Right atrium auricular region (tissue), 2 donors: Measurements from ENCODE around the gene ARFGAP3. TPM values are rescaled to one million over a fixed set of nuclear protein-coding genes. Genes with fewer than 3 reads are reported as not detected.

ENCODE experiments used
- DNase-seq: peaks from one replicate; pipeline ENCODE4 v3.0.0-alpha.2; 2019; ENCODE audit warnings: low spot score
- H3K27ac ChIP-seq, 2 donors: fragments of 200-600 bp; sonication (generic); 1 replicate in 1 of 2; 2 replicates in 1 of 2; pipeline ENCODE4 v1.5.1; 2016 to 2019
- H3K27me3 ChIP-seq, 2 donors: fragments of 200-600 bp; sonication (generic); one replicate each; pipeline versions ENCODE4 v1.5.1 to v1.6.0; 2017 to 2019
- H3K36me3 ChIP-seq: fragments of 200-600 bp; sonication (generic); one replicate; pipeline ENCODE4 v1.5.1; 2016
- H3K4me1 ChIP-seq, 2 donors: fragments of 200-600 bp; sonication (generic); one replicate each; pipeline versions ENCODE4 v1.5.1 to v1.6.0; 2017 to 2019
- H3K4me3 ChIP-seq, 2 donors: fragments of 200-600 bp; sonication (generic); 1 replicate in 1 of 2; 2 replicates in 1 of 2; pipeline ENCODE4 v1.5.1; 2017 to 2019; ENCODE audit warnings: mild to moderate bottlenecking in 1 of 2, moderate library complexity in 1 of 2
- H3K9me3 ChIP-seq, 2 donors: fragments of 200-600 bp; sonication (generic); one replicate each; pipeline ENCODE4 v1.5.1; 2019
- total RNA-seq, 2 donors: library from RNA; depleted of rRNA; stranded (reverse); fragments of >200 nt; gene quantifications; one replicate each; pipeline ENCODE4 v1.1.0, GENCODE V29; 2016
- TF ChIP-seq, protein P1 (sequence below), 2 donors: fragments of 200-600 bp; sonication (generic); IDR thresholded peaks; one replicate each; pipeline ENCODE4 v1.5.1; 2019; ENCODE audit warnings: antibody characterized with exemption in 2 of 2

Gene ARFGAP3, protein sequence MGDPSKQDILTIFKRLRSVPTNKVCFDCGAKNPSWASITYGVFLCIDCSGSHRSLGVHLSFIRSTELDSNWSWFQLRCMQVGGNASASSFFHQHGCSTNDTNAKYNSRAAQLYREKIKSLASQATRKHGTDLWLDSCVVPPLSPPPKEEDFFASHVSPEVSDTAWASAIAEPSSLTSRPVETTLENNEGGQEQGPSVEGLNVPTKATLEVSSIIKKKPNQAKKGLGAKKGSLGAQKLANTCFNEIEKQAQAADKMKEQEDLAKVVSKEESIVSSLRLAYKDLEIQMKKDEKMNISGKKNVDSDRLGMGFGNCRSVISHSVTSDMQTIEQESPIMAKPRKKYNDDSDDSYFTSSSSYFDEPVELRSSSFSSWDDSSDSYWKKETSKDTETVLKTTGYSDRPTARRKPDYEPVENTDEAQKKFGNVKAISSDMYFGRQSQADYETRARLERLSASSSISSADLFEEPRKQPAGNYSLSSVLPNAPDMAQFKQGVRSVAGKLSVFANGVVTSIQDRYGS
- total RNA-seq, result 10 to 100 TPM; 27.4 to 29.6 TPM

DNA sequence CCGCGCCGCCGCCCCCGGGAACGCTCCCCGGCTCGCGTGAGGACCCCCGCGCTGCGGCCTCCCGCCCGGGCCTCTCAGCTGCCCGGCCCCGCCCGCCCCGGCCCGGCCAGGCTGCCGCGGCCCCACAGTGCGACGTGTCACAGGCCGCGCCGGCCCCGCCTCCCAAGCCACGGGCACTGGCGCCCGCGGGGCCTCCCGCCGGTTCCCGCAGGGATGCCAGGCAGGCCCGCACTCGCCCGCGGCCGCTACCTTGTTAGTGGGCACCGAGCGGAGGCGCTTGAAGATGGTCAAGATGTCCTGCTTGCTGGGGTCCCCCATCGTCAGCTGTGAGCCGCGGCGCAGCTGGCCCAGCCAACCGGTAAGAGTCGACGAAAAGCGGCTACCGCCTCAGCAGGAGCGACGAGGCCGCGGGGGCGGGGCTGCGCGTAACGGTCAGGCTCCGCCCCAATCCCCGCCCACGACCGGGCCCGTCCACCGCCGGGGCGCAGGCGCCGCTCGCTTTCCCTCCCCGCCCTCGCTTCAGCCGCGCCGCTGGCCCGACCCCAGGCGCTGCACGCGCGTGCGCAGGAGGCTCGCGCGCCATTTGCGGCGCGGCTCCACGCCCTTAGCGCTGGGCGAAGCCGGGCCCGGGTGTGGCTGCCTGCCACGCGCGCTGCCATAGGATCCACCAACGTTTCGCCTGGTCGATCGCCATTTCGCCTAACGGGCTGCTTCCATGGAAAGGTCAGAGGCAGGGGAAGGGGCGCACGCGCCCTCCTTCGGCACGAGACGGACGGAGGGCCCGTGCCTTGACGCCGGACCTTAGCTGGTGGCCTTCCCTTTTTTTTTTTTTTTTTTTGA is at the start of gene ARFGAP3:
ARFGAP3 (minus strand) TSS at position 409 of the 840 bp plus-strand sequence; CDS start at position 318, 91 bp downstream.
- peak; percentile 91 for DNase-seq
- Histone ChIP-seq H3K4me1 (peaks cover 0 to 28% of the 10 kb centered on the region in 2 donors), H3K27me3 (no peaks in the 10 kb centered on the region), H3K4me3 (peak within 1 kb of the TSS; percentile 68 to 91), H3K9me3 (no peaks in the 10 kb centered on the region), H3K27ac (peak within 1 kb of the TSS; percentile 91 to 98), H3K36me3 (no peaks in the 10 kb centered on the region)
- TF ChIP-seq, protein P1, sequence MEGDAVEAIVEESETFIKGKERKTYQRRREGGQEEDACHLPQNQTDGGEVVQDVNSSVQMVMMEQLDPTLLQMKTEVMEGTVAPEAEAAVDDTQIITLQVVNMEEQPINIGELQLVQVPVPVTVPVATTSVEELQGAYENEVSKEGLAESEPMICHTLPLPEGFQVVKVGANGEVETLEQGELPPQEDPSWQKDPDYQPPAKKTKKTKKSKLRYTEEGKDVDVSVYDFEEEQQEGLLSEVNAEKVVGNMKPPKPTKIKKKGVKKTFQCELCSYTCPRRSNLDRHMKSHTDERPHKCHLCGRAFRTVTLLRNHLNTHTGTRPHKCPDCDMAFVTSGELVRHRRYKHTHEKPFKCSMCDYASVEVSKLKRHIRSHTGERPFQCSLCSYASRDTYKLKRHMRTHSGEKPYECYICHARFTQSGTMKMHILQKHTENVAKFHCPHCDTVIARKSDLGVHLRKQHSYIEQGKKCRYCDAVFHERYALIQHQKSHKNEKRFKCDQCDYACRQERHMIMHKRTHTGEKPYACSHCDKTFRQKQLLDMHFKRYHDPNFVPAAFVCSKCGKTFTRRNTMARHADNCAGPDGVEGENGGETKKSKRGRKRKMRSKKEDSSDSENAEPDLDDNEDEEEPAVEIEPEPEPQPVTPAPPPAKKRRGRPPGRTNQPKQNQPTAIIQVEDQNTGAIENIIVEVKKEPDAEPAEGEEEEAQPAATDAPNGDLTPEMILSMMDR (IDR thresholded peaks at IDR 0.05), result no peak

DNA sequence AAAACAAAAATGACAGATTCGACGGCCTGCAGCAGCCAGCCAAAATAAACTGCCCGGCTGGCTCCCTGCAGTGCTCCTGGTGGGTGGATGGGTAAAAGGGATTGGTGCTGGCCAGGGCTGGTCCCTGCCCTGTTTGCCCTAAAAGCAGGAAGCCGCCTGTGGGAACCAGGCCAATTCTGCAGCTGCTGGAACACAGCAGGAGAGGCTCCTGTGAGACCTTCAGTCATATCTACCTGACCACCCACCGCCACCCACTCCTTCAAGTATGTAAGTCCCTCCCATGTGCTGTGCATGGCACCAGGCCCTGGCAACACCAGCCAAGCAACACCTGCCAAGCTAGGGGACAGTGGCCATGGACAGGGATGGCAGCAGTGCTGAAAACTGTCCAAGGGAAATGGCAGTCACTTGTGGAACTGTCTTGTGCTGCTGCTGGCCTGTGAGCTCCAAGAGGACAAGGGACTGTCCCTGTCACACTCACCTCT is 48.7 kb upstream of the ARFGAP3 start:
- H3K4me1 ChIP-seq, result peaks cover 0 to 96% of the 10 kb centered on the region in 2 donors
- H3K9me3 ChIP-seq, result no peaks in the 10 kb centered on the region
- no peak overlapping the region for H3K4me3 ChIP-seq
- no peak for DNase-seq
- no peaks in the 10 kb centered on the region for H3K27me3 ChIP-seq
- H3K27ac ChIP-seq, result peak overlapping the region; percentile 74 to 87
- TF ChIP-seq, protein P1 (IDR thresholded peaks at IDR 0.05), result no peak
- H3K36me3 ChIP-seq, result no peaks in the 10 kb centered on the region

DNA sequence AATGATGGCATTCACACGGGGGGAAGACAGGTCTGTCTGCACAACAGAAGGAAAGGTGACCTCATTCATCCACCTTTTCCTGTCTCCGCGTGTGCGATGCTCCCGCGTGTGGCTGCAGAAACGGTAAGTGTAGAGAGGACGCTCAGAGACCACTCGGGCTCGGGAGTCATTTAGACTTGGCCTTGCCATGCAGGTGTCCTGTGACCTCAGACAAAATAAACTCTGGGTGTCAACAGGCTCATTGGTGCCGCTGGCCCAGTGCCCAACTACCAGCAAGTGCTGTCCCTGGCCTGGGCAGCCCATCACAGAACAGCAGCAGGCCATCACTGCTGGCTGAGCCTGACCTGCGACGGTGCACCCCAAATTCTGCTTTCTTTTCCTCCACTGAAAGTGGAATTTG is 48.1 kb upstream of the ARFGAP3 start:
- peaks cover 0 to 91% of the 10 kb centered on the region in 2 donors for H3K4me1 ChIP-seq
- H3K27ac ChIP-seq, result peak overlapping the region; percentile 74 to 87
- DNase-seq, result no peak
- H3K27me3 ChIP-seq, result no peaks in the 10 kb centered on the region
- no peaks in the 10 kb centered on the region for H3K9me3 ChIP-seq
- no peaks in the 10 kb centered on the region for H3K36me3 ChIP-seq
- no peak overlapping the region for H3K4me3 ChIP-seq
- TF ChIP-seq, protein P1 (IDR thresholded peaks at IDR 0.05), result no peak

DNA sequence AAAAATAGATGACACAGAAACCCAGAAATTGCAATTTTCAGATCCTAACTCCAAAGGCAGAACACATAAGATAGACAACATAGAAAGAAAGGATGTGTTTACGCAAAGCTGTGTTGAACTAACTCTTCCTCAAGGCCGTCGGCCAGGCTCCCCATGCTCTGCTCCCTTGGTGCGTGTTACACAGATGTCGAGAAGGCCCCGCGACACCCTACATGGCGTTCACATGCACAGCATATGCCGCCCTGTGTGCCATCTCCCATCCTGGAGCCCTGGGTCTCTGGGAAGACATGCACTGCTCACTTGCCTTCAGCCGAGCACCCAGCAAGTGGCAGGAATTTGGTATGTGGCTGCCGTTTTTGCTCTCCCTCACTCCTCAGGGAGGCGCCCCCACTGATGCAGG is 47.0 kb upstream of the ARFGAP3 start:
- TF ChIP-seq, protein P1 (IDR thresholded peaks at IDR 0.05), result no peak
- Histone ChIP-seq H3K4me3 (no peak overlapping the region), H3K27me3 (no peaks in the 10 kb centered on the region), H3K36me3 (no peaks in the 10 kb centered on the region), H3K4me1 (peaks cover 0 to 83% of the 10 kb centered on the region in 2 donors), H3K27ac (peak overlapping the region in 1 of 2 donors; percentile 87), H3K9me3 (no peaks in the 10 kb centered on the region)
- DNase-seq, result no peak

DNA sequence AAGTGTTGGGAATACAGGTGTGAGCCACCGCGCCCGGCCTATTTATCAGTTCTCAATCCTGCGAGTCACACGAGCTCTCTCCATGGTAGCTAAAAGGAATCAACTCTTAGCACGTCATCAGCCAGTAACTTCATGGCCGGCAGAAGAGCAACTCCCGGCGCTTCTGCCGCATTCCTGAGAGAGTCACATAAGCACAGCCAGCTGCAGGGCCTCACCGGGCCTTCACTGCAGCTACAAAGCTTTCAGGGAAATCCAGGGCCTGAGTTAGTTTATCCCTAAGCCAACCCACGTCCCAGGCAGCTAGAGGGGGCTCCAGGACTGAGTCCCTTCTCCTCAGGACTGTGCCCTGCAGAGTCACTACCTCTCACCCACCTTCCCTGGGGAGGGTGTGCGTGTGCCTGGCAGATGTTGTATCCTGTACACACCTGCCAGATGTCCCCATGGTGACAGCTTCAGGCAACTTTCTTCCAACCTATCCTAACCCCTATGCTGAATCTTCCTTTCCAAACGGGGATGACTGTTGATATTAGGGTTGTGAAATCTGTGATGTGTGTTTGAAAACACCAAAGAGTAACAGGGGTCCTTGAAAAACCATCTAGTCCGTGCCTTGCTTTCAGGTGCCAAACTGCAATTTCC is 45.9 kb upstream of the ARFGAP3 start:
- no peaks in the 10 kb centered on the region for H3K9me3 ChIP-seq
- peak overlapping the region; percentile 82 to 88 for H3K27ac ChIP-seq
- TF ChIP-seq, protein P1 (IDR thresholded peaks at IDR 0.05), result peak in 1 of 2 donors; percentile 43
- DNase-seq, result no peak
- no peaks in the 10 kb centered on the region for H3K27me3 ChIP-seq
- H3K36me3 ChIP-seq, result no peaks in the 10 kb centered on the region
- peaks cover 0 to 83% of the 10 kb centered on the region in 2 donors for H3K4me1 ChIP-seq
- no peak overlapping the region for H3K4me3 ChIP-seq
